AG09319 (cell line): ENCODE results near the gene PAX8.
A peak's percentile ranks its signal among the peaks of the same experiment; 100 is the strongest.

Source experiments
- DNase-seq: peaks from one replicate; pipeline ENCODE4 v3.0.0-alpha.2; 2010; ENCODE audit warnings: low read depth; ENCODE audit errors: extremely low read depth
- CTCF ChIP-seq: IDR thresholded peaks from 2 replicates; pipeline ENCODE4 v1.5.1; 2011; ENCODE audit warnings: low read depth, mild to moderate bottlenecking, inconsistent platforms, low read length, moderate library complexity

Gene PAX8

GRCh38 chr2:113200736-113201490 is 77.8 kb downstream of the PAX8 start:
- TF ChIP-seq CTCF = no peak
- no peak for DNase-seq

GRCh38 chr2:113200236-113200635 is 78.5 kb downstream of the PAX8 start:
- DNase-seq = no peak
- TF ChIP-seq CTCF = no peak

GRCh38 chr2:113198790-113199612 is 79.7 kb downstream of the PAX8 start:
- DNase-seq = no peak
- TF ChIP-seq CTCF = peak; percentile 59

- no peak for TF ChIP-seq CTCF
- DNase-seq = no peak
Measured at GRCh38 chr2:113198048-113198789, 80.5 kb downstream of the PAX8 start.

- TF ChIP-seq CTCF = no peak
- DNase-seq = no peak
Measured at GRCh38 chr2:113197347-113198047, 81.2 kb downstream of the PAX8 start.

GRCh38 chr2:113196839-113197238 is 81.9 kb downstream of the PAX8 start:
- no peak for TF ChIP-seq CTCF
- no peak for DNase-seq
